Spleen (tissue), 11 donors: Measurements from ENCODE around the gene STARD7. TPM values are rescaled to one million over a fixed set of nuclear protein-coding genes. Genes with fewer than 3 reads are reported as not detected.
A peak's percentile ranks its signal among the peaks of the same experiment; 100 is the strongest.

ENCODE experiments used
- DNase-seq: peaks from one replicate; pipeline ENCODE4 v3.0.0-alpha.2; 2020
- H3K27ac ChIP-seq, 8 donors: fragments of 200-600 bp; sonication (generic) in 7 of 8; 1 replicate in 4 of 8; 2 replicates in 4 of 8; pipeline versions ENCODE4 v1.5.0 to v1.8.0; 2016 to 2021; ENCODE audit warnings: inconsistent platforms in 4 of 8, mild to moderate bottlenecking in 4 of 8, moderate library complexity in 1 of 8
- H3K27me3 ChIP-seq, 7 donors: fragments of 200-600 bp; sonication (generic) in 6 of 7; replicated peaks in 1 of 7; 1 replicate in 4 of 7; 2 replicates in 3 of 7; pipeline versions ENCODE4 v1.5.0 to v1.8.0; 2016 to 2021; ENCODE audit warnings: inconsistent platforms in 3 of 7, mild to moderate bottlenecking in 1 of 7
- H3K36me3 ChIP-seq, 6 donors: fragments of 200-600 bp; sonication (generic) in 5 of 6; 1 replicate in 4 of 6; 2 replicates in 2 of 6; pipeline versions ENCODE4 v1.5.0 to v1.8.0; 2016 to 2021; ENCODE audit warnings: inconsistent platforms in 2 of 6
- H3K4me1 ChIP-seq, 6 donors: fragments of 200-600 bp; sonication (generic) in 5 of 6; 1 replicate in 3 of 6; 2 replicates in 3 of 6; pipeline versions ENCODE4 v1.5.0 to v1.8.0; 2016 to 2021; ENCODE audit warnings: inconsistent platforms in 3 of 6
- H3K4me3 ChIP-seq, 8 donors: fragments of 200-600 bp; sonication (generic) in 7 of 8; 1 replicate in 4 of 8; 2 replicates in 4 of 8; pipeline versions ENCODE4 v1.5.0 to v1.8.0; 2016 to 2021; ENCODE audit warnings: inconsistent platforms in 4 of 8, mild to moderate bottlenecking in 4 of 8, moderate library complexity in 2 of 8
- H3K9me3 ChIP-seq, 8 donors: fragments of 200-600 bp; sonication (generic) in 7 of 8; 1 replicate in 4 of 8; 2 replicates in 4 of 8; pipeline versions ENCODE4 v1.5.0 to v1.8.0; 2016 to 2021; ENCODE audit warnings: inconsistent platforms in 4 of 8
- CTCF ChIP-seq, 11 experiments: fragments of 200-600 bp in 7 of 11; fragments of 450-650 bp in 4 of 11; sonication (generic) in 4 of 11; IDR thresholded peaks in 8 of 11; conservative IDR thresholded peaks in 3 of 11; 1 replicate in 7 of 11; 2 replicates in 4 of 11; pipeline versions ENCODE4 v1.4.0 to v1.8.0; 2016 to 2021; ENCODE audit warnings: antibody characterized with exemption in 11 of 11, inconsistent platforms in 4 of 11, mild to moderate bottlenecking in 1 of 11
- POLR2A ChIP-seq, 3 donors: fragments of 450-650 bp; IDR thresholded peaks; one replicate each; pipeline ENCODE4 v1.5.1; 2017; ENCODE audit warnings: antibody characterized with exemption in 3 of 3, mild to moderate bottlenecking in 1 of 3
- POLR2AphosphoS5 ChIP-seq, 3 donors: sonication (generic); formaldehyde crosslinking; IDR thresholded peaks; one replicate each; pipeline ENCODE4 v1.5.1; 2017; ENCODE audit warnings: antibody characterized with exemption in 3 of 3
- WGBS, 5 donors: extraction: QIAGEN DNeasy Blood & Tissue Kit in 3 of 5; methylation state at CpG; one replicate each; pipeline versions ENCODE4 v1.1.5 to v1.1.7; 2013 to 2018; 5-methylcytosine and 5-hydroxymethylcytosine counted together
- intact Hi-C: fragments of 100-400 bp; cut with DNase I; formaldehyde crosslinking; loops from one replicate; pipeline ENCODE4 v1.15.0; 2023; ENCODE audit warnings: low total_unique reads
- polyA plus RNA-seq, 3 donors: library from polyadenylated mRNA; stranded (reverse); fragments of 200-250 nt; gene quantifications; one replicate each; pipeline ENCODE4 v1.2.1, GENCODE V29; 2013
- total RNA-seq, 7 donors: library from RNA; depleted of rRNA in 3 of 7; stranded (reverse); fragments of >200 nt in 3 of 7; fragmentation: NEBNext Ultra II Directional in 4 of 7; extraction: Animal tissue kit (Norgen Biotek cat#: 25700) in 4 of 7; gene quantifications; one replicate each; pipeline versions ENCODE4 v1.1.0 to v1.2.1, GENCODE V29; 2016 to 2021
- donor health status: healthy with polysubstance abuse.
- donor health status: DM: no; HTN: no; CAD: no; lungs with moderate emphysema.
- donor health status: DM: no; HTN: no; CAD: no.
- donor health status: Bipolar disorder and iron deficiency.
- donor health status: healthy.
- donor health status: DM: no; HTN: no; CAD: no.
- donor health status: DM: yes; HTN: yes; CAD: no.

Gene STARD7
- total and polyA plus RNA-seq, 10 donors: 45.1 to 174 (median 108) TPM

GRCh38 chr2:96253006-96253405 lies 44.4 kb upstream of the STARD7 start:
- WGBS, 5 donors: 78 to 89% (median 85%) methylated on average over 6 to 7 of the region's 7 CpGs
- TF ChIP-seq POLR2A (IDR thresholded peaks at IDR 0.05) (no peak), POLR2AphosphoS5 (IDR thresholded peaks at IDR 0.05) (no peak), CTCF (IDR thresholded peaks at IDR 0.05 in 8 of 11, conservative IDR thresholded peaks at IDR 0.05 in 3 of 11) (no peak)
- DNase-seq: no peak
- Histone ChIP-seq H3K36me3 (peaks cover 2 to 76% (median 45%) of the 10 kb centered on the region in 6 donors), H3K4me3 (no peak overlapping the region), H3K4me1 (peaks cover 51 to 98% (median 84%) of the 10 kb centered on the region in 6 donors), H3K27me3 (no peaks in the 10 kb centered on the region), H3K9me3 (no peaks in the 10 kb centered on the region), H3K27ac (peak overlapping the region in 6 of 8 donors; percentile 29 to 99 (median 90))
- intact Hi-C loops: no loop called here

GRCh38 chr2:96252526-96252925 lies 43.9 kb upstream of the STARD7 start:
- Histone ChIP-seq H3K4me3 (no peak overlapping the region), H3K4me1 (peaks cover 46 to 98% (median 84%) of the 10 kb centered on the region in 6 donors), H3K36me3 (peaks cover 2 to 73% (median 45%) of the 10 kb centered on the region in 6 donors), H3K27ac (peak overlapping the region; percentile 57 to 99 (median 86)), H3K27me3 (no peaks in the 10 kb centered on the region), H3K9me3 (no peaks in the 10 kb centered on the region)
- WGBS, 5 donors: 92 to 95% (median 93%) methylated on average over 8 of the region's 8 CpGs
- TF ChIP-seq POLR2AphosphoS5 (IDR thresholded peaks at IDR 0.05): peak in 1 of 3 donors; percentile 28
- TF ChIP-seq CTCF (IDR thresholded peaks at IDR 0.05 in 8 of 11, conservative IDR thresholded peaks at IDR 0.05 in 3 of 11): no peak
- no peak for TF ChIP-seq POLR2A (IDR thresholded peaks at IDR 0.05)
- no peak for DNase-seq
- intact Hi-C loops: no loop called here

- no peak for DNase-seq
- intact Hi-C loops: no loop called here
These were observed 43.2 kb upstream of the STARD7 start for GRCh38 chr2:96251721-96252292.

More at GRCh38 chr2:96251721-96252292, 43.2 kb upstream of the STARD7 start:
- Histone ChIP-seq H3K36me3 (peaks cover 2 to 73% (median 45%) of the 10 kb centered on the region in 6 donors), H3K4me1 (peaks cover 42 to 98% (median 84%) of the 10 kb centered on the region in 6 donors), H3K9me3 (no peaks in the 10 kb centered on the region), H3K27me3 (no peaks in the 10 kb centered on the region), H3K27ac (peak overlapping the region; percentile 57 to 99 (median 86)), H3K4me3 (no peak overlapping the region)
- 46 to 68% (median 59%) methylated on average over 6 of the region's 6 CpGs for WGBS, 5 donors
- TF ChIP-seq CTCF (IDR thresholded peaks at IDR 0.05 in 8 of 11, conservative IDR thresholded peaks at IDR 0.05 in 3 of 11) (no peak), POLR2AphosphoS5 (IDR thresholded peaks at IDR 0.05) (peak in 2 of 3 donors; percentile 68 to 72)
